Activated T-cell treated with anti-CD3 and anti-CD28 coated beads, Interleukin-2, amount 50 U/mL, for 24 hours (primary cell): ENCODE measurements around the gene ENC1.

ENCODE experiments used
- DNase-seq: peaks from one replicate; pipeline ENCODE4 v3.0.0-alpha.2; 2020
- H3K27ac Mint-ChIP-seq: 2 replicates; pipeline ENCODE4 v1.8.0; 2020; ENCODE audit warnings: mild to moderate bottlenecking, mixed read lengths
- H3K27me3 Mint-ChIP-seq: 2 replicates; pipeline ENCODE4 v1.8.0; 2020; ENCODE audit warnings: mixed read lengths
- H3K36me3 Mint-ChIP-seq: 2 replicates; pipeline ENCODE4 v1.8.0; 2020; ENCODE audit warnings: low read depth, mixed read lengths
- H3K4me1 Mint-ChIP-seq: 2 replicates; pipeline ENCODE4 v1.8.0; 2020; ENCODE audit warnings: low read depth, mixed read lengths
- H3K4me3 Mint-ChIP-seq: 2 replicates; pipeline ENCODE4 v1.8.0; 2020; ENCODE audit warnings: mild to moderate bottlenecking, moderate library complexity, mixed read lengths
- H3K9me3 Mint-ChIP-seq: 2 replicates; pipeline ENCODE4 v1.8.0; 2020; ENCODE audit warnings: mixed read lengths

ENC1 gene

DNA sequence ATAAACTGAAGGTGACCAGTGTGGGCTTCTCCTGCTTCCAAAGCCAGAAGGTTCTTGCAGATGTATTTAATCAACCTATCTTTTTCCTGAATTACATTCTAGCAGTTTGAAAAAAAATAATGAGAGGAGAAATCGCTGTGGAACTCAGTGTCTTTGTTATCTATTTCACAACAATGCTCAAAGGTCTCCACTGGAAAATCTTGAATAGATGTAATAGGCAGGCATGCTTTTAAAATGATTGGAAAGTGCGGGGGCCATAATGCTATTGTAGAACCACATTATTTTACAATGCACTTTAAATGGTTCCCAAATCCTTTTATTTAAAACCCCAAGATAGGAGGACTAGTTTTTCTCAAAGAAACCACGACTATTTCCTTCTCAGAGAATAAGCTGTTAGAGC lies 23.3 kb downstream of the ENC1 start:
- Mint-ChIP-seq H3K27me3 (peaks cover 41% of the 10 kb centered on the region), H3K9me3 (no peaks in the 10 kb centered on the region), H3K4me3 (no peak overlapping the region), H3K4me1 (peaks cover 14% of the 10 kb centered on the region), H3K27ac (no peak overlapping the region), H3K36me3 (no peaks in the 10 kb centered on the region)
- no peak for DNase-seq

DNA sequence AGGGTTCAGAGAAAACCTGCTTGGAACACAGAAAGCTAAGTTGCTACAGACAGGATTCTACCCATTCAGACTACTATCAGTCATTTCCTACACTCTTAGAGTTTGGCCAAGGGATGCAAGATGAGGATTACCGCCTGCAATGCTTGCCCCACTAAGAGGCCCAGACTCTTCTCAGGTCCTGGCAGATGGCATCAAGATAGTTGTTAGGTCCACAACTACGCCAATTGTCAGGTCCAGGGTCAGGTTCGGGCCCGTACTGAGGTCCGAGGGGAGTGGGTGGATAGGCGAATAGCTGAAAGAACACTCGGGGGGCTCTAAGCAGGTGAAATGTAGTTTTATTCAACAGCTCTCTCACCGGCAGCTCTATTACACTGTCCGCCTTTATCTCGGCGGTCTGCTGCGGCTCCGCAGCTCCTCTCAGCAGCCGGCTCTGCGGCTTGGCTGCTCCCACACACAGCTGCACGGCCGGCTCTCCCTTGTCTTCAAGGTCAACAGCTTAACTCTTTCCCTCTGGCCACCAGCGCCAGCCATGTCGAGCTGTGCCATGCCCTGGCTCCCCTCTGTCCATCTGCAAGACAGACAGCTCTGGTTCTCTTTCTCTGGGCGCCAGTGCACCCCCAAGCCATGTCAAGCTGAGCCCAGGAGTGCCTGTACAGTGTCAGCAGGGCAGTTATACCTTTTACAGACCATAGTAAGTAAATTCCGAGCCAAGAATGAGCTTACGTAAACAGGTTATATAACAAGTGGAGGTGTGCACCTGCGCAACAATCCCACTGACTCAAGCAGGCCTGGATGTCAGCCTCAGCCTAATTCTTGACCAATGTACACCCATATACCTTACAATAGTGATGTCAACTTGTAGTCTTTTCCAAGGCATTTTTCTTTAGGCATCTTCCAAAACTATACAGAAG lies 24.0 kb downstream of the ENC1 start:
- Mint-ChIP-seq H3K27ac (no peak overlapping the region), H3K36me3 (no peaks in the 10 kb centered on the region), H3K9me3 (no peaks in the 10 kb centered on the region), H3K4me1 (peaks cover 8% of the 10 kb centered on the region), H3K27me3 (peaks cover 41% of the 10 kb centered on the region), H3K4me3 (no peak overlapping the region)
- DNase-seq, result no peak

DNA sequence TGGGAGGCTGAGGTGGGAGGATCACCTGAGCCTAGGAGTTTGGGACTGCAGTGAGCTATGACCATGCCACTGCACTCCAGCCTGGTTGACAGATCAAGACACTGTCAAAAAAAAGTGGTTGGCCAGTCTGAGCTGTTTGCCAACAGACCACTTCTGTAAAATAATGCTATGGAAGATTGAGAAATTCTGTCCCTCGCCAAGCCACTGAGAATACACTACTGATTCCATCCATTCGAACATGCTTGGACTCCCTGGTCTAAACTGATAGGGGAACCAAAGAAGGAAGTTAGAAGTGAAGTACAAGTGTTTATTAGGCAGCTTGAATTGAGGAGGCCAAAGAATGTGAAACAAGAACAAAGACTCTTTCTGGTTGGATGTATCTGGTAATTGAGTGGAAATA lies 27.2 kb downstream of the ENC1 start:
- Mint-ChIP-seq H3K4me1 (peaks cover 12% of the 10 kb centered on the region), H3K27me3 (peaks cover 17% of the 10 kb centered on the region), H3K27ac (no peak overlapping the region), H3K36me3 (no peaks in the 10 kb centered on the region), H3K4me3 (no peak overlapping the region), H3K9me3 (no peaks in the 10 kb centered on the region)
- no peak for DNase-seq

- H3K9me3 Mint-ChIP-seq, result no peaks in the 10 kb centered on the region
- H3K4me1 Mint-ChIP-seq, result peaks cover 12% of the 10 kb centered on the region
- peaks cover 7% of the 10 kb centered on the region for H3K27me3 Mint-ChIP-seq
- H3K4me3 Mint-ChIP-seq, result no peak overlapping the region
- no peak for DNase-seq
- H3K36me3 Mint-ChIP-seq, result no peaks in the 10 kb centered on the region
- H3K27ac Mint-ChIP-seq, result no peak overlapping the region
Observed at GRCh38 chr5:74612045-74612444, 28.5 kb downstream of the ENC1 start.

DNA sequence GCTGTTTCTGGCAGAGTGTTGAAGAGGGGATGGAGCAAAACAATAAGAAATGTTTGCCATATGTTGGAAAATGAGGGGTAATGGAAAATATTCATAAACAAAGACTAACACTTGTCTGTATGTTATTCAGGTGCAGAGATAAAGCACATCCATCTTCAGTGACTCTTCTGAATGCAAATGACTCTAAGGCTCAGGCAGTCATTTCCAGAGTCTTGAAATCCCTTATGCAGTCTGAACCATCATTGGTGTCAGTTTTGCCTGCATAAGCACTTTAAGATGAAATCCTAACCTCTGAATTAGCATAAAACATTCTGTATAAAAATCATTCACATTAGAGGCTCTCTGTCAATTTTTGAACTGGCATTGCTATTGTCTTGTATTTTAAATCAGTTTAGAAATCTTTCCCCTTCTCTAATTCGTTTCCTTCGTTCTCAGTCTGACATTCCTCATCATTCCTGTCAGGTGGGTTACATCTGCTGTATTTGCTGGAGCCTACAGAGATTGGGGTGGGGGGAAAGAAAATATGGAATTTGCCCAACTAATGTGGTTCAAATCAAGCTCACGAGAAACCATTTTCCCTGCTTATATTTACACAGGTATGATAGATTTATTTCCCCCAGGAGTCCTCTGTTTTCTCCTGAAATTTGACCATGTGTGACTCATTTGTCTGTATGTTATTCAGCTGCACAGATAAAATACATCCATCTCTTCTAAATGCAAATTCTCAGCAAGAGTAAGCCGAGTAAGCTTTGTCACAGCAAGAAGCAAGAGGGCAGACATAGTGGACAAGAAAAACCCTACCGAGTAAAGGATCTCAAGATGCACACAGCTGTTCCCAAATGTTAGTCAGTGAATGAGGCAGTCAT lies 31.6 kb downstream of the ENC1 start:
- H3K4me3 Mint-ChIP-seq, result no peak overlapping the region

DNA sequence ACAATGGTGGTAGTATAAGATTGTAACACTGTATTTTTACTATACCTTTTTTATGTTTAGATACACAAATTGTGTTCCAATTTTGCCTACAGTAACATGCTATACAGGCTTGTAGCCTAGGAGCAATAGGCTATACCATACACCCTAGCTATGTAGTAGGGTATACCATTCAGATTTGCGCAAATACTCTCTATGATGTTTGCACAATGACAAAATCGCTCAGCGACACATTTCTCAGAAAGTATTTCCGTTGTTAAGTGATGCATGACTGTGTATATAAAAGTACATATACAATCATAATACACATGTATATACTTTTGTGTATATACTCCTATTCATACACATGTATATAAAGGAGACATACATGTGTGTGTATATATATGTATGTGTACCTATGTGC lies 34.8 kb downstream of the ENC1 start:
- H3K27me3 Mint-ChIP-seq, result peaks cover 15% of the 10 kb centered on the region
- no peaks in the 10 kb centered on the region for H3K36me3 Mint-ChIP-seq
- H3K4me3 Mint-ChIP-seq, result no peak overlapping the region
- H3K9me3 Mint-ChIP-seq, result no peaks in the 10 kb centered on the region
- no peak for DNase-seq
- peaks cover 8% of the 10 kb centered on the region for H3K4me1 Mint-ChIP-seq
- no peak overlapping the region for H3K27ac Mint-ChIP-seq

More for the DNA sequence above, 31.6 kb downstream of the ENC1 start:
- Mint-ChIP-seq H3K27ac (no peak overlapping the region), H3K4me1 (peaks cover 8% of the 10 kb centered on the region), H3K36me3 (no peaks in the 10 kb centered on the region), H3K9me3 (no peaks in the 10 kb centered on the region), H3K27me3 (peaks cover 7% of the 10 kb centered on the region)
- DNase-seq, result no peak

DNA sequence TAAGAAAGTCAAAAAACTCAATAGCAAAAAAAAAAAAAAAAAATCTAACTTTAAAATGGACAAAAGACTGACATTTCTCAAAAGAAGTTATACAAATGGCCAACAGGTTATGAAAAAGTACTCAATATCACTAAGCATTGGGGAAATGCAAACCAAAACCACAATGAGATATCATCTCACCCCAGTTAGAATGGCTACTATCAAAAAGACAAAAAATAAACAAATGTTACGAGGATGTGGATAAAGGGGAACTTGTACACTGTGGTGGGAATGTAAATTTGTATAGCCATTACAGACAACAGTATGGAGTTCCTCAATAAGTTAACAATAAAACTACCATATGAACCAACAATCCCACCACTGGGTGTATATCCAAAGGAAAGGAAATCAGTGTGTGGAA lies 37.2 kb downstream of the ENC1 start:
- no peaks in the 10 kb centered on the region for H3K36me3 Mint-ChIP-seq
- H3K9me3 Mint-ChIP-seq, result no peaks in the 10 kb centered on the region
- H3K27me3 Mint-ChIP-seq, result peaks cover 29% of the 10 kb centered on the region
- no peak for DNase-seq
- peaks cover under 1% of the 10 kb centered on the region for H3K4me1 Mint-ChIP-seq
- no peak overlapping the region for H3K4me3 Mint-ChIP-seq
- H3K27ac Mint-ChIP-seq, result no peak overlapping the region

GRCh38 chr5:74599148-74599547 lies 41.4 kb downstream of the ENC1 start:
- H3K4me3 Mint-ChIP-seq, result no peak overlapping the region
- no peaks in the 10 kb centered on the region for H3K9me3 Mint-ChIP-seq
- H3K27me3 Mint-ChIP-seq, result peaks cover 40% of the 10 kb centered on the region
- H3K27ac Mint-ChIP-seq, result no peak overlapping the region
- H3K4me1 Mint-ChIP-seq, result no peaks in the 10 kb centered on the region
- DNase-seq, result no peak
- no peaks in the 10 kb centered on the region for H3K36me3 Mint-ChIP-seq

DNA sequence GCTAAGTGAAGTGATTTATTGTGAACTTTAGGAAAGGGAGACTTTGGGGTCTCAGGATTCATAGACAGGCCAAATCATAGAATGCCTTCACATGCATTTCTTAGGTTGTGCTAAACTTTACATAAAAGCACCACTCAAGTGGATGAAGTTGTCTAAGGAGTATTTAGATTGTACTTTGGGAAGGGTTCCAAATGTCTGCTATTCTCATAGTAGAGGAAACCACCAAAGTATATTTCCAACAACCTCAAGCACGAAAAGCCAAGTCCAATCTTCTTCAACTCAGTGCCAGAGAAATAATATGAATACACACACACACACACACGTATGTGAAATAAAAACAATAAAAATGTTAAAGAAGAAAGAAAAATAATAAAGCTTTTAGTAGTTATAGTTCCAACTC lies 41.8 kb downstream of the ENC1 start:
- H3K4me1 Mint-ChIP-seq, result no peaks in the 10 kb centered on the region
- H3K27me3 Mint-ChIP-seq, result peaks cover 42% of the 10 kb centered on the region
- DNase-seq, result no peak
- no peaks in the 10 kb centered on the region for H3K36me3 Mint-ChIP-seq
- no peak overlapping the region for H3K4me3 Mint-ChIP-seq
- no peak overlapping the region for H3K27ac Mint-ChIP-seq
- no peaks in the 10 kb centered on the region for H3K9me3 Mint-ChIP-seq

DNA sequence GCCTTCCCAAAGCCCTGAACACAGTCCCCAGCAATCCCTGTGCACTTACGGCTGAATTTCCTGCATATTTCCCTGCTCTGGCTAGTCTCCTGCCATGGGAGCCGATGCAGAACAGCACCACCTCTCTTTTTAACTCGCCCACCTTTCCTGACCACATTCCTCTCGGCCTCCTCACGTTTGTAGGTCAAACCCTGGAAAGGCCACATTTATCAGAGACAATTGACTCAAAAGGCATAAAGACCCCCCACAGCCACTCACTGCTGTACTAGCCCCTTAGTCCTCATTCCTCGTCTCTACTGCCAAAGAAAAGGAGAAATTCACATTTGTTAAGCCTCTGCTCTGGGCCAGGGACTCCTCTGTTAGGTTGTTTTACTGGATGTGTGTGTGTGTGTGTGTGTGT lies 43.6 kb downstream of the ENC1 start:
- Mint-ChIP-seq H3K4me1 (no peaks in the 10 kb centered on the region), H3K9me3 (no peaks in the 10 kb centered on the region), H3K36me3 (no peaks in the 10 kb centered on the region), H3K4me3 (no peak overlapping the region), H3K27ac (no peak overlapping the region), H3K27me3 (peaks cover 43% of the 10 kb centered on the region)
- no peak for DNase-seq

- DNase-seq, result no peak
- H3K27me3 Mint-ChIP-seq, result peaks cover 48% of the 10 kb centered on the region
- no peak overlapping the region for H3K27ac Mint-ChIP-seq
- H3K36me3 Mint-ChIP-seq, result no peaks in the 10 kb centered on the region
- H3K4me3 Mint-ChIP-seq, result no peak overlapping the region
- no peaks in the 10 kb centered on the region for H3K9me3 Mint-ChIP-seq
- no peaks in the 10 kb centered on the region for H3K4me1 Mint-ChIP-seq
Observed at GRCh38 chr5:74595143-74595925, 45.2 kb downstream of the ENC1 start.

GRCh38 chr5:74594137-74595040 lies 46.1 kb downstream of the ENC1 start:
- no peak for DNase-seq
- Mint-ChIP-seq H3K4me3 (no peak overlapping the region), H3K4me1 (no peaks in the 10 kb centered on the region), H3K36me3 (no peaks in the 10 kb centered on the region), H3K27ac (no peak overlapping the region), H3K9me3 (no peaks in the 10 kb centered on the region), H3K27me3 (peaks cover 40% of the 10 kb centered on the region)

- H3K27ac Mint-ChIP-seq, result no peak overlapping the region
- no peaks in the 10 kb centered on the region for H3K36me3 Mint-ChIP-seq
- no peaks in the 10 kb centered on the region for H3K9me3 Mint-ChIP-seq
- H3K4me1 Mint-ChIP-seq, result peaks cover 7% of the 10 kb centered on the region
- no peak for DNase-seq
- no peak overlapping the region for H3K4me3 Mint-ChIP-seq
- peaks cover 36% of the 10 kb centered on the region for H3K27me3 Mint-ChIP-seq
Observed at GRCh38 chr5:74589204-74590056, 51.1 kb downstream of the ENC1 start.
